KBM-7 (cell line): ENCODE data around the gene METAP2.

Experiments
- DNase-seq: peaks from one replicate; pipeline ENCODE4 v3.0.0-alpha.2; 2015
- in situ Hi-C: fragments of 300-500 bp; cut with MboI; formaldehyde crosslinking; loops from 2 replicates; pipeline ENCODE4 v1.14.3; 2020; ENCODE audit warnings: low sequenced_read_pairs, low pct_unique_long_range_greater_than_20kb, mixed read lengths

METAP2 gene

GRCh38 chr12:95504140-95504539, 30.2 kb downstream of the METAP2 start:
- DNase-seq: no peak
- in situ Hi-C loops: no loop called here

- no peak for DNase-seq
- in situ Hi-C loops: no loop called here
Observed at GRCh38 chr12:95505039-95505438, 31.1 kb downstream of the METAP2 start.

GRCh38 chr12:95506707-95507523, 33.0 kb downstream of the METAP2 start:
- DNase-seq: no peak
- in situ Hi-C loops: no loop called here

GRCh38 chr12:95509300-95509699, 35.3 kb downstream of the METAP2 start:
- in situ Hi-C loops: no loop called here

GRCh38 chr12:95511977-95512376, 38.0 kb downstream of the METAP2 start:
- DNase-seq: no peak
- in situ Hi-C loops: no loop called here

More at GRCh38 chr12:95509300-95509699, 35.3 kb downstream of the METAP2 start:
- no peak for DNase-seq

GRCh38 chr12:95513599-95513998, 39.6 kb downstream of the METAP2 start:
- DNase-seq: no peak
- in situ Hi-C loops: no loop called here

GRCh38 chr12:95515197-95515596, 41.2 kb downstream of the METAP2 start:
- in situ Hi-C loops: no loop called here
- DNase-seq: no peak

- DNase-seq: no peak
- in situ Hi-C loops: no loop called here
Observed at GRCh38 chr12:95516757-95517156, 42.8 kb downstream of the METAP2 start.

- DNase-seq: no peak
- in situ Hi-C loops: no loop called here
Observed at GRCh38 chr12:95517246-95517645, 43.3 kb downstream of the METAP2 start.

GRCh38 chr12:95518944-95519343, 45.0 kb downstream of the METAP2 start:
- no peak for DNase-seq
- in situ Hi-C loops: no loop called here

- in situ Hi-C loops: no loop called here
- DNase-seq: no peak
Observed at GRCh38 chr12:95520816-95521215, 46.9 kb downstream of the METAP2 start.

GRCh38 chr12:95522692-95523091, 48.7 kb downstream of the METAP2 start:
- DNase-seq: no peak
- in situ Hi-C loops: no loop called here

GRCh38 chr12:95528431-95528830, 54.5 kb downstream of the METAP2 start:
- in situ Hi-C loops: loop anchor here (25.0 kb wide), 1 partner anchor 416 kb away; no protein-coding TSS in a partner anchor
- no peak for DNase-seq

GRCh38 chr12:95529693-95530225, 55.8 kb downstream of the METAP2 start:
- in situ Hi-C loops: loop anchor here (25.0 kb wide), 1 partner anchor 417 kb away; no protein-coding TSS in a partner anchor
- DNase-seq: no peak

- in situ Hi-C loops: loop anchor here (25.0 kb wide), 1 partner anchor 421 kb away; no protein-coding TSS in a partner anchor
- DNase-seq: no peak
Observed at GRCh38 chr12:95532851-95533250, 58.9 kb downstream of the METAP2 start.

GRCh38 chr12:95533985-95534384, 60.0 kb downstream of the METAP2 start:
- in situ Hi-C loops: loop anchor here (25.0 kb wide), 1 partner anchor 422 kb away; no protein-coding TSS in a partner anchor
- no peak for DNase-seq

- no peak for DNase-seq
- in situ Hi-C loops: loop anchor here (25.0 kb wide), 1 partner anchor 426 kb away; no protein-coding TSS in a partner anchor
Observed at GRCh38 chr12:95538006-95538405, 64.1 kb downstream of the METAP2 start.

- in situ Hi-C loops: loop anchor here (25.0 kb wide), 1 partner anchor 426 kb away; no protein-coding TSS in a partner anchor
- DNase-seq: no peak
Observed at GRCh38 chr12:95538656-95539055, 64.7 kb downstream of the METAP2 start.

GRCh38 chr12:95541436-95541835, 67.5 kb downstream of the METAP2 start:
- in situ Hi-C loops: loop anchor here (25.0 kb wide), 1 partner anchor 429 kb away; no protein-coding TSS in a partner anchor
- no peak for DNase-seq

- in situ Hi-C loops: loop anchor here (25.0 kb wide), 1 partner anchor 431 kb away; no protein-coding TSS in a partner anchor
- DNase-seq: no peak
Observed at GRCh38 chr12:95543305-95543704, 69.4 kb downstream of the METAP2 start.
